Kidney capillary endothelial cell (primary cell): ENCODE data around the gene INO80C.

Experiments used
- DNase-seq: peaks from one replicate; pipeline ENCODE4 v3.0.0-alpha.2; 2018; ENCODE audit warnings: low spot score

INO80C gene

DNA sequence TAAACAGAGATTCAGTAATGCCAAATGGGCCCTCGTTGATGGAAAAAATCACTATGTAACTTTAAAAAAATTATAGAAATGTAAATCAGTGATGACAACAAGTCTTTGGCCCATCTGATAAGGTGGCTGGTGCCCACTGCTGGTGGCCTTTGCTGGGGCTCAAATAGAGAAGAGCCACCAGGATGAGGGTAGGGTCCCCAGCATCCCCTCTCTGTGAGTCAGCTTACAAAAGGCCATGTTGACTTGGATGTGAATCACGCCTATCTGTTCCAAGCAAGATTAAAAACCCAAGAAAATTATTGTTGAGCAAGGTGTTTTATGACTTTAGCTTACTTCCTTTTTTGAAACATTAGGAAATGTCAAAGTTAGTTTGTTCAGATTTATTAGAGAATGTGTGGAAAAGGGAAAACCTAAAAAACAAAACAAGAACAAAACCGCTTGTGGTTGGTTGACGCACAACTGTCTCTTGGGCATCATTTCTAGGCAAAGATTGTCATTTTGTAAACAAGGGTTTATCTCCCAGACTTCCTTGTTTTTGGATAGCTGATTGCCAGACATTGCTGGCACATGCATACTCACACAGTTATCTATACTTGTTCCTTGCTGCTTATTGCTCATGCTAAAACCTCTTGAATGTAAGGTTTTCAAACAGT, 66.9 kb downstream of the INO80C start:
- DNase-seq: no peak

DNA sequence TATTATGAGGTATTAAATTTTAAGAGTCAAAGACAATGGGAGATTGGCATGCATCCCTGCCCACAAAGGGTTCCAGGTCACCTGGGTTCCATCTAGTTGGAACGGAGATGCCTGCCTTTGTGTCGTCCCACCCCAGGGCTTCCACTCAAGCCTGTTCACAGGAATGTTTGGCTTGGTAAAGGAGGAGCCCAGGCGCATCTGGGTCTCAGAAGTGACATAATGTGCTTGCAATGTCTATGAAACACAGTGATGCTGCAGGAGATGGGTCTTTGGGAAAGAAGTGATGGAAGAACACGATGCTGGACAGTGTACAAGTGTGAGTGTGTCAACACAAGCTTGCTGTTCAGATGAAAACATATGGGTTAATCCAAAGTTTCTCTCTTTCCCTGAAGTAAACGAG, 71.0 kb downstream of the INO80C start:
- DNase-seq: no peak

DNA sequence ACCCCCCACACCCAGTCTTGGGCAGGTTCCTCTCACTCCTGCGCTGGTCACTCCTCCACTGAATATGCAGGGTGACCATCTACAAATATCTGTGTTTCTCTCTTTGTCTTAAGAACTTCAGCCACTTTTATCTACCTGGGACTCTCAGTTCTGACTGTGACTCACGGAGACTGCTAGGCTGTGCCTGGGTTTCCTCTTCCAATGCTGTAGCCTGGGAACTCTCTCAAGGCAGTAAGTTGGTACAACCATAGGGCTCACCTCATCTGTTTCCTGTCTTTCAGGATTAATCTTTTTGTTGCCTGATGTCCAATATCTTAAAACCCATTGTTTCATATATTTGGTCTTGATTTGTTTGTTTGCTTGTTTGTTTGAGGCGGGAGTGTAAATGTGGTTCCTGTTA, 73.4 kb downstream of the INO80C start:
- peak; percentile 36 for DNase-seq

DNA sequence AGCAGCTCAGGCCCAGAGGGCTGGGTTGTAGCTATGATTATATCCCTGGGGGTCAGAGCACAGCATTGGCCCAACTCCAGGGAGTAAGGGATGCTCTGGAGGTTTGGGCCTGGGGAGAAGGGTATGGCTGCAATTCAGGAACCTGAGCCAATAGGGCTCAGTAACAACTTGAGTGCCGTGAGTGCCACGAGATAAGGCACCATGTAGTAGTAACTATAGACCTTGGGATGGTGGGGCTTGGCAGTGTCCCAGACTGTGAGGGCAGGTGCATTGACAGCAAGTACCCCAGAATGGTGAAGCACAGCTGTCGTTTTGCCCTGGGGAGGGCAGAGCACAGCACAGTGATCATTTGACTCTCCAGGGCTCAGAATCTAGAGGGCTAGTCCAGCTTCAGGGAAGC, 75.5 kb downstream of the INO80C start:
- no peak for DNase-seq

DNA sequence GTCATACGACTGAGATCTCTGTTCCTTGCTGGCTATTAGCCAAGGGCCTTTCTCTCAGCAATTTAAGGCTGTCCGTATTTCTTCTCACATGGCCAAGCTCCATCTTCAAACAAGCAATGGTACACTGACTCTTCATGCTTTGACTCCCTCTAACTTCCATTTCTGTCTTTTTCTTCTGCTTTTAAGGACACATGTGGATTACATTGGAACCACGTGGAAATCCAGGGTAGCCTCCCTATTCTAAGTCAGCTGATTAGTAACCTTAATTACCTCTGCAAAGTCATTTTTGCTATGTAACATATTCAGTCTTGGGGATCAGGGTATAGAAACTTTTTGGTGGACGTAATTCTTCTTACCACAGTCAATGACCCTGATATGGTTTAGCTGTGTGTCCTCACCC, 79.2 kb downstream of the INO80C start:
- DNase-seq: no peak
